ENCODE measurements around the gene ATXN1.

DNA sequence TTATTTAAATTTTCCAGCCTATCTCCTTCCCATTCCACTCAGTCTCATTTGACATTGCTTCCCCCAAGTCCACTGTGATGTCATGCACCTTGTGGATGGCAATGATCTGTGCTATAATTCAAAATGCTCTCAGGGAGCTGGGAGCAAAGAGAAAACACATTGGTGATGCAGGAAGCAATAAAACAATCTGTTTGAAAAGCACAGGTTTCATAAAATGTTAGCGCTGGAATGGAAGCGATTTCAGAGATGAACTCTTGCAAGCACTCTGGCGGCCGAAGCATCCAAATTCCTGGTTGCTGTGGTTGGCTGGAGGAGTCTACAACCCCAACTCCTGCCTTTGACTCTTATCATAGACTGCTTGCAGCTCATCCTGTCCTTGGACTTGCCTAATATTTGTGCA lies 355.9 kb downstream of the ATXN1 start:
- TF ChIP-seq POLR2AphosphoS5 (IDR thresholded peaks at IDR 0.05; ENCODE audit: low read depth, low read length) (no peak), ZNF782 (CRISPR knock-in tag; IDR thresholded peaks at IDR 0.05; ENCODE audit: borderline replicate concordance) (no peak), HDAC6 (IDR thresholded peaks at IDR 0.05; ENCODE audit: low read depth, low read length) (no peak), ZNF331 (CRISPR knock-in tag; IDR thresholded peaks at IDR 0.05) (no peak), ZNF460 (CRISPR knock-in tag; IDR thresholded peaks at IDR 0.05; ENCODE audit: borderline replicate concordance) (no peak), MAFK (conservative IDR thresholded peaks at IDR 0.05 in 1 of 2, IDR thresholded peaks at IDR 0.05 in 1 of 2; ENCODE audit: low read length in 2 of 2) (no peak), ZNF24 (IDR thresholded peaks at IDR 0.05) (no peak), POLR2A (IDR thresholded peaks at IDR 0.05; ENCODE audit: insufficient read depth in 1 of 2, low read depth in 2 of 2, low read length in 2 of 2) (no peak), ZFP36 (IDR thresholded peaks at IDR 0.05; ENCODE audit: borderline replicate concordance, low read depth, low read length, partially characterized antibody) (no peak), ZNF510 (CRISPR knock-in tag; IDR thresholded peaks at IDR 0.05; ENCODE audit: low read depth) (no peak), ZNF274 (CRISPR knock-in tag; IDR thresholded peaks at IDR 0.05) (no peak), CTCF (CRISPR knock-in tag; IDR thresholded peaks at IDR 0.05) (no peak)
- TF ChIP-seq, protein P1, sequence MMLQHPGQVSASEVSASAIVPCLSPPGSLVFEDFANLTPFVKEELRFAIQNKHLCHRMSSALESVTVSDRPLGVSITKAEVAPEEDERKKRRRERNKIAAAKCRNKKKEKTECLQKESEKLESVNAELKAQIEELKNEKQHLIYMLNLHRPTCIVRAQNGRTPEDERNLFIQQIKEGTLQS (CRISPR knock-in tag; IDR thresholded peaks at IDR 0.05) = no peak
- TF ChIP-seq, protein P2, sequence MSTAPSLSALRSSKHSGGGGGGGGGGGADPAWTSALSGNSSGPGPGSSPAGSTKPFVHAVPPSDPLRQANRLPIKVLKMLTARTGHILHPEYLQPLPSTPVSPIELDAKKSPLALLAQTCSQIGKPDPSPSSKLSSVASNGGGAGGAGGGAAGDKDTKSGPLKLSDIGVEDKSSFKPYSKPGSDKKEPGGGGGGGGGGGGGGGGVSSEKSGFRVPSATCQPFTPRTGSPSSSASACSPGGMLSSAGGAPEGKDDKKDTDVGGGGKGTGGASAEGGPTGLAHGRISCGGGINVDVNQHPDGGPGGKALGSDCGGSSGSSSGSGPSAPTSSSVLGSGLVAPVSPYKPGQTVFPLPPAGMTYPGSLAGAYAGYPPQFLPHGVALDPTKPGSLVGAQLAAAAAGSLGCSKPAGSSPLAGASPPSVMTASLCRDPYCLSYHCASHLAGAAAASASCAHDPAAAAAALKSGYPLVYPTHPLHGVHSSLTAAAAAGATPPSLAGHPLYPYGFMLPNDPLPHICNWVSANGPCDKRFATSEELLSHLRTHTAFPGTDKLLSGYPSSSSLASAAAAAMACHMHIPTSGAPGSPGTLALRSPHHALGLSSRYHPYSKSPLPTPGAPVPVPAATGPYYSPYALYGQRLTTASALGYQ (CRISPR knock-in tag; IDR thresholded peaks at IDR 0.05) = no peak
